HG02884 (cell line): ENCODE measurements around the gene DMBT1.
"Not testable (repeated sequence)": the region's sequence is repeated elsewhere in the genome, so short reads cannot be mapped to it uniquely, and the experiment has no call there.

ENCODE experiments used
- ATAC-seq: cut with Tn5 transposase; IDR thresholded peaks from one replicate; pipeline ENCODE4 v1.9.1; 2021; ENCODE audit warnings: mild to moderate bottlenecking, moderate library complexity; ENCODE audit not compliant: unreplicated experiment

The DMBT1 gene

DNA sequence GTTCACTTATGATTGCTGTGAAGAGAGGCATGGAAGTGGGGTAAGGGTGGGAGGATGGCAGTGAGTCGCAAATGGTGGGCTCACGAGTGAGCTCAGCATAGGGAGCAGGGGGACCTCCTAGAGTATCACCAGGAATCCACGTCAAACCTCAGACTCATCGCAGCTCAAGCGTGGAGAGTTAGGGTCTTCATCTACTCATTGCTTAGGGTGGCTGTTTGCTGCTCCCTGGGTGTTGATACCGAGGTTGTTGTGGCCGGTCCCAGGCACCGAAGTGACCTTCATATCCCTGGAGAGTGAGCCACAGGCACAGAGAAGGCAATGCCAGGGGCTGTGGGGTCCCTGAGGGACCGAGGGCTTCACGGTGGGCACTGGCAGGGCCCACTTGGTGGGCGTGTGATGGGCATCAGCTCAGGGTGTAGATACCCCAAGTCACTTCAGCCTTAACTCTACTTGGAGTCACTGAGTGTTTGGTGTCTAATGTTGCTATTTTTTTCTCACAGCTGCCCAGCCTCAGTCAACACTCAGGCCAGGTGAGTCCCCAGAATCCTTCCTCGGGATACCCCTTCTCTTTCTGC is 16.8 kb downstream of the DMBT1 start:
- ATAC-seq: no peak

DNA sequence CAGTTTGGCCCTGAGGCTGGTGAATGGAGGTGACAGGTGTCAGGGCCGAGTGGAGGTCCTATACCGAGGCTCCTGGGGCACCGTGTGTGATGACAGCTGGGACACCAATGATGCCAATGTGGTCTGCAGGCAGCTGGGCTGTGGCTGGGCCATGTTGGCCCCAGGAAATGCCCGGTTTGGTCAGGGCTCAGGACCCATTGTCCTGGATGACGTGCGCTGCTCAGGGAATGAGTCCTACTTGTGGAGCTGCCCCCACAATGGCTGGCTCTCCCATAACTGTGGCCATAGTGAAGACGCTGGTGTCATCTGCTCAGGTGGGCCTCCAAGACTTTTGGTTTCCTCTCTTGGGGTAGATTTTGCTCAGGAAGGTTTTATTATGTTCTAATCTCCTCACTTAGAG is 25.5 kb downstream of the DMBT1 start:
- ATAC-seq: not testable (repeated sequence)

DNA sequence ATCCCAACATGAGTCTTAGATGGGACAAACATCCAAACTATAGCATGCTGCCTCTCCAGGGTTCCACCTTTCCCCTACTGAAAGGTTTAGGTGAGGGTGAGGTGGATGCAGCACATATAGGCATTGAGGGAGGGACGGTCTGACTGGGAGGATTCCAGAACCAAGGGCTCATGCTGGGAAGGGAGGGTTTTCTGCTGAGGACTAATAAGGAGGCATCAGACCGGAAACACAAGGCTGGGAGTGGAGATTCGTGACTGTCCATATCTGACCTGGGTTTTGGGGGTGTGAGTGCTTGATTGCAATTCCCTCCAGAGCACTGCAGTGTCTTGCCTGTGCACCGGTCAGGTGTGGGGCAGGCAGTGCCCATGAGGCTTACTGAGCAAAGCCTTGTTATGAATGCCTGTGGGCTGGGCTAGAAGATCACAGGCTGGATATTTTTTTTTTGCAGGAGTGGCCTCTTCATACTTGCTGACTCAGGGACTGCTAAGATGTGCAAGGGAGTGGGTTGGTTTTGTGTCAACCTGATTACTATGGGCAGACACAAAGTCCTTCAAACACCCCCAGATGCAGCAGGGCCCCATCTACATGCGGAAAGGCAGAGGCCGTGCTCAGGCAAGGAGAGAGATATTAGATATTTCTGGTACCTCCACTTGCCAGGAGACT is 26.7 kb downstream of the DMBT1 start:
- no peak for ATAC-seq

DNA sequence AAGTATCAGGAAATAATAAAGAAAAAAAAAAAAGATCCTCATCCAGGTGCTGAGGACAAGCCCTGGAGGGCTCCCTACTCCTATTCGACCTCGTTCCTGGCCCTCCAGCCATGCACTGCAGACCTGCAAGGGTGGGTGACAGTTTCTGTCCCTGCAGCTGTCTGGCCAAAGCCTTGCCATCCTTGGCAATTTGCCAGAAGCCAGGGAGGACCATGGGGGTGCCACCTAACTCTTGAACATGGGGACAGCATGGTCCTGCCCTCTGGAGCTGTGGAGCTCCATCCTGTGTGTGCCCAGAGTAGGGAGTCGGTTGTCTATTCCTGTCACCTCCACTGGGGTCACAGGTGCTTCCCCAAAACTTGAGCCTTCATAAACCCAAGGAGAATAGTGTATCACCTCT is 27.8 kb downstream of the DMBT1 start:
- ATAC-seq: no peak

DNA sequence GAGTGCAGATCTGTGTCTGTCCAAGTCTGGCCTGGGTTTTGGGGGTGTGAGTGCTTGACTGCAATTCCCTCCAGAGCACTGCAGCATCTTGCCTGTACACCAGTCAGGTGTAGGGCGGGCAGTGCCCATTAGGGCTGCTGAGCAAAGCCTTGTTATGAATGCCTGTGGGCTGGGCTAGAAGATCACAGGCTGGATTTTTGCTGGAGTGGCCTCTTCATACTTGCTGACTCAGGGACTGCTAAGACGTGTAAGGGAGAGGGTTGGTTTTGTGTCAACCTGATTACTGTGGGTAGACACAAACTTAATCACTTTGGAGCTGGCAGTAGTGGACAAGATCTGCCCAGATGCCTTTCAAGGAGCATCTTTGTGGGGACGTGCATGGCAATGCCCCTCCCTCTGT is 29.6 kb downstream of the DMBT1 start:
- no peak for ATAC-seq

DNA sequence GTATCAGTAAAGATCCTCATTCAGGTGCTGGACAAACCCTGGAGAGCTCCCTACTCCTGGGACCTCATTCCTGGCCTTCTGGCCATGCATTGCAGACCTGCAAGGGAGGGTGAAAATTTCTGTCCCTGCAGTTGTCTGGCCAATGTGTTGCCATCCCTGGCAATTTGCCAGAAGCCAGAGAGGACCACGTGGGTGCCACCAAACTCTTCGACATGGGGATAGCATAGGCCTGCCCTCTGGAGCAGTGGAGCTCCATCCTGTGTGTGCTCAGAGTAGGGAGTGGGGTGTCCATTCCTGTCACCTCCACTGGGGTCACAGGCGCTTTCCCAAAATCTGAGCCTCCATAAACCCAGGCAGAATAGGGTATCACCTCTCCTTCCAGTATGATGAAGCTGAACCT is 31.2 kb downstream of the DMBT1 start:
- ATAC-seq: no peak

DNA sequence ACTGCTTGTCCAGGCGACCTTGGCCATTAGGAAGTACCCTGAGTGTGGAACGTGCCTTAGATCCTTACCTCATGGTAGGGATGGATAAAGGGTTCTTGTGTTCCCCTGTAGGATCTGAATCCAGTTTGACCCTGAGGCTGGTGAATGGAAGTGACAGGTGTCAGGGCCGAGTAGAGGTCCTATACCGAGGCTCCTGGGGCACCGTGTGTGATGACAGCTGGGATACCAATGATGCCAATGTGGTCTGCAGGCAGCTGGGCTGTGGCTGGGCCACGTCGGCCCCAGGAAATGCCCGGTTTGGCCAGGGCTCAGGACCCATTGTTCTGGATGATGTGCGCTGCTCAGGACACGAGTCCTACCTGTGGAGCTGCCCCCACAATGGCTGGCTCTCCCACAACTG is 31.6 kb downstream of the DMBT1 start:
- ATAC-seq: no peak

DNA sequence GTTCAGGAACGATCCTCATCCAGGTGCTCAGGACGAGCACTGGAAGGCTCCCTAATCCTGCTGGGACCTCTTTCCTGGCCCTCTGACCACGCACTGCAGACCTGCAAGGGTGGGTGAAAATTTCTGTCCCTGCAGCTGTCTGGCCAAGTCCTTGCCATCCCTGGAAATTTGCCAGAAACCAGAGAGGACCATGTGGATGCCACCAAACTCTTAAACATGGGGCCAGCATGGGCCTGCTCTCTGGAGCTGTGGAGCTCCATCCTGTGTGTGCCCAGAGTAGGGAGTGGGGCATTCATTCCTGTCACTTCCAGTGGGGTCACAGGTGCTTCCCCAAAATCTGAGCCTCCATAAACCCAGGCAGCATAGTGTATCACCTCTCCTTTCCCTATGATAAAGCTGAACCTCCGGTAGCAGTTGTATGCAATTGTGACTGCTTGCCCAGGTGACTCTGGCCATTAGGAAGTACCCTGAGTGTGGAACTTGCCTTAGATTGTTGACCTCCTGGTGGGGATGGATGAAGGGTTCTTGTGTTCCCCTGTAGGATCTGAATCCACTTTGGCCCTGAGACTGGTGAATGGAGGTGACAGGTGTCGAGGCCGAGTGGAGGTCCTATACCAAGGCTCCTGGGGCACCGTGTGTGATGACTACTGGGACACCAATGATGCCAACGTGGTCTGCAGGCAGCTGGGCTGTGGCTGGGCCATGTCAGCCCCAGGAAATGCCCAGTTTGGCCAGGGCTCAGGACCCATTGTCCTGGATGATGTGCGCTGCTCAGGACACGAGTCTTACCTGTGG is 57.1 kb downstream of the DMBT1 start:
- ATAC-seq: no peak

DNA sequence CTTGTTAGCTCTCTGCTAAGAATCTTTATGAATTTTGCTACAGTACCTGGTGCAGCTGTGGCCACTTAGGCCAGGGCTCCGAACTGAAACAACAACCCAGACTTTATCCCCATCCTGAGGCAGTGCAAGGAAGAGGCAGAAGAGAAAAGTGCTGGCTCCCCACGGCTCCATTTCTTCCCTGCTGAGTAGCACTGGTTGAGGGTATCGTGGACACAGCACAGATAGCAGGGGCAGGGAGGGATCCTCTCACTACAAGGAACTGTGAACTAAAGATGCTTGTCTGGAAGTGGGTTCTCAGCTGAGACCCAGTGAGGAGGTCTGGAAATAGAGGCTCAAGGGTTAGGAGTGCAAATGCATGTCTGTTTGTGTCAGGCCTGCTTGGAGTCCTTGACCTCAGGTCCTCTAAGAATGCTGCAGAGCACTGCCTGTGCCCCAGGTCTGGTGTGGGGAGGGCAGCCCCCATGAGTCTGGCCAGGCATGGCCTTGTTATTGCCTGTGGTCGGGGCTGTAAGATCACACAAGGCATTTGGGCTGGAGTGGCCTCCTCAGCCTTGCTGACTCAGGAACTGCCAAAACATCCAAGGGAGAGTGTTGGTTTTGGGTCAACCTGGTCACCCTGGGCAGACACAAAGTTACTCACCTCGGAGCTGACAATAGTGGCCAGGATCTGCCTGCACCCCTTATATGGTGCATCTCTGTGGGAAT is 58.1 kb downstream of the DMBT1 start:
- no peak for ATAC-seq

DNA sequence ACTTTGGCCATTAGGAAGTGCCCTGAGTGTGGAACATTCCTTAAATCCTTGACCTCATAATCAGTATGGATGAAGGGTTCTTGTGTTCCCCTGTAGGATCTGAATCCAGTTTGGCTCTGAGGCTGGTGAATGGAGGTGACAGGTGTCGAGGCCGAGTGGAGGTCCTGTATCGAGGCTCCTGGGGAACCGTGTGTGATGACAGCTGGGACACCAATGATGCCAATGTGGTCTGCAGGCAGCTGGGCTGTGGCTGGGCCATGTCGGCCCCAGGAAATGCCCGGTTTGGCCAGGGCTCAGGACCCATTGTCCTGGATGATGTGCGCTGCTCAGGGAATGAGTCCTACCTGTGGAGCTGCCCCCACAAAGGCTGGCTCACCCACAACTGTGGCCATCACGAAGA is 60.4 kb downstream of the DMBT1 start:
- not testable (repeated sequence) for ATAC-seq

DNA sequence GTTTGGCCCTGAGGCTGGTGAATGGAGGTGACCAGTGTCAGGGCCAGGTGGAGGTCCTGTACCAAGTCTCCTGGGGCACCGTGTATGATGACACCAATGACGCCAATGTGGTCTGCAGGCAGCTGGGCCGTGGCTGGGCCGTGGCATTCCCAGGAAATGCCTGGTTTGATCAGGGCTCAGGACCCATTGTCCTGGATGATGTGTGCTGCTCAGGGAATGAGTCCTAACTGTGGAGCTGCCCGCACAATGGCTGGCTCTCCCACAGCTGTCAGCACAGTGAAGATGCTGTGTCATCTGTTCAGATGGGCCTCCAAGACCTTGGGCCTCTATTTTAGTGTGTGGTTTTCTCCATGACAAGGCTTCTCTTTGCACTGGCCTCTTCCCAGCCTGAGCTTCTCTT is 64.0 kb downstream of the DMBT1 start:
- ATAC-seq: no peak

DNA sequence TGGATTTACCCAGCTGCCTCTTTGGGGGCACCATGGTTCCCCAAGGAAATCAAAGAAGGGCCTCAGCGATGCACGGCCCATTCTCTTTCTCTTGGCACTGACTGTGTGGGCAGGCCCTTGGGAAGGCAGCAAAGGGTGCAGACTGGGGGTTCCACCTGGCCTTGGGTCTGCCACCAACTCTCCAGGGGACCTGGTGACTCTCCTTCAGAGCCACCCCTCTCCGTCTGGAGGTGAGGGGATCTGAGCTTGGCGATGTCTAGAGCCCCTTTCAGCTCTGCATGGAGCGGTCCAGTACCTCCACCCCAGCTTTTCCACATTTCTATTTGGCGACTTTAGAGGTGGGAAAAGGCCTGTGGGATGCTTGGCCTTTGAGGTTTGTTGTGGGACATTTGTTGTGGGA is 70.0 kb downstream of the DMBT1 start:
- no peak for ATAC-seq

DNA sequence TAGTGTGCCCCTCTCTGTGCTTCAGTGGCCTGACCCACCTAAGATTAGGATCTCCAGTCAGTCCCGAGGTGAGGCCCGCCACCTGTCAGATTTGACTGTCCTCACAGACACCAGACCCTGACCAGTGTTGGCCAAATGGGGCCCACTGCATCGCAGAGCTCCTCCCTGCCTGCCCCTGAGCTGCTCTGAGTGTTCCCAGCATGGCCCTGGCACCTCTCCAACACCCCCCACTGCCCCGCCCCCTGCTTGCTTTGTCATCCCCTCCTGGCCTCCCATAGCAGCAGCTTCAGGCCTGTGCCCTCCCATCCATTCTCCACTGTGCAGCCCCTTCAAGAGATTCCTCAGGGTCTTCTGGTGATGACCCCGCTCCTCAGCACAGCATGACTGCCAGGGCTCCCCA is 71.5 kb downstream of the DMBT1 start:
- ATAC-seq: no peak

DNA sequence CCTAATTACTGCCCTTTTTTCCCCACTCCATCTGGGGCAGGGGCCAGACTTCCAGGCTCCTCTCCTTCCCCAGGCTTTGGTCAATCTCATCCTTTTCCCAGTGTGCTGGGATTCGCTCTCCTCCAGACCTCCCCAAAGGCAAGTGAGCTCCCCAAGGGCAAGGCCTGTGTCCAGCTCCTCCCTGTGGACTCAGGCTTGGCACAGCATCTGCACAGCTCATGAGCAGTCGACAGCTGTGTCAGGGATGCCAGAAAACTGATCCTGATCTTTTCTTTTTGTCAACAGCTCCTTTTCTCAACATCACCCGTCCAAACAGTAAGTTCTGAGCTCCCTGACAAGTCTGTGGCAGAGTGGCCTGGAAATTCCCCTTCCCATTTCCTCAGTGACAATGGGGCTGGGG is 72.0 kb downstream of the DMBT1 start:
- no peak for ATAC-seq

DNA sequence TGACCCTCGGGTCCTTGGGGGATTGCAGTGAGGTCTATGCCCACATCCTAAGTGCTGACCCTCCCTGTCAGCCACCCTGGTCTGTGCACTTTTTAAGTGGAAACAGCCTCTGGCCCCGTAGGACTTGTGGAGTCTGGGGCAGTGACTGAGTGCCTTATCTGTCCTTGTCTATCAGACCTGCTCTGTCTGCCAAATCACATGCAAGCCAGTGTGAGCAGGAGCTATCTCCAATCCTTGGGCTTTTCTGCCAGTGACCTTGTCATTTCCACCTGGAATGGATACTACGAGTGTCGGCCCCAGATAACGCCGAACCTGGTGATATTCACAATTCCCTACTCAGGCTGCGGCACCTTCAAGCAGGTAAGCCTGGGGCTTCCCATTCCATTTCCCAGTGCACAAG is 76.4 kb downstream of the DMBT1 start:
- no peak for ATAC-seq

DNA sequence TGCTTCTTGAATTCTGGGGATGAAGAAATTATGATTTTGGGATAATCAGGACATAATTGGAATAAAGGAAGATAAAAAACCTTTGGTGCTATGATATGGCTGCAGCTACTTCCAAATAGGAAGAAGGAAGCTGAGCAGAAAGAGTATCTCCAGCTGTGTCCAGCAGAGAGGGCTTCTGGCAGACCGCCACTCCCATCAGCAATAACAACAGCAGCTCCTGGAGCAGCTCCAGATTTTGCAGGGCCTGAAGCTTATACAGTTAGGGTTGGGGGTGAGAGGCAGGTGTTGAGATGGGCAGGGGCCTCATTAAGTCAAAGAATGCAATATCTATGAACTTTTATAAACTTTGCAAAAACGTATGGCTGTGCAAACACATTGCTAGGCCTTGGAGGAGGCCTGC is 76.8 kb downstream of the DMBT1 start:
- ATAC-seq: no peak

DNA sequence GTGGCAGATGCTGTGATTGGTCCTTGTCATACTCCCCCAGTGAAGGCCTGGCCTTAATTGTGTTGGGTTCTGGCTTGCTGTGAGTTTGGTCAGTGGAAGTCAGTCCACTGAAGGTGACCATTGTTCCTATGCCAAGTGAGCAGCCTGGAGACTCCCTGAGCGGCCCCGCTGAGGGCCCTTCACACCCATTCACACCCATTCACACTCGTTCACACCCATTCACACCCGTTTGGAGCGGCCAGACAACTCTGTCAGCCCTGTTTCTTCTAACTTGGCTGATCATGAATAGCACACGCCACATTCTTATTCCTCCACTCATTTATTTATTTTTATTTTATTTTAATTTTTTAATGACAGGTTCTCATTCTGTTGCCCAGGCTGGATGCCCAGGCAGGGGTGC is 77.6 kb downstream of the DMBT1 start:
- no peak for ATAC-seq

DNA sequence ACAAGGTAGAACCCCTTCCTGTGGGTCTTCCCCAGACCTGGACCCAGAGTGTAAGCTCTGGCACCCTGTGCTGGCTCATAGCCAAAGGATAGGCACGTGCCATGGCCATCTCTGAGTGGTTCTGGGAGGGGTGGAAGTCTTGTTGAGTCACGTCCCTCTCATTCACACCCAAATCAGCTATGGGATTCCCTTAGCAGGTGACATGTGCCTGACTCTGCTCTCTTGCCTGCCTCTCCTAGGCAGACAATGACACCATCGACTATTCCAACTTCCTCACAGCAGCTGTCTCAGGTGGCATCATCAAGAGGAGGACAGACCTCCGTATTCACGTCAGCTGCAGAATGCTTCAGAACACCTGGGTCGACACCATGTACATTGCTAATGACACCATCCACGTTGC is 79.2 kb downstream of the DMBT1 start:
- ATAC-seq: no peak

DNA sequence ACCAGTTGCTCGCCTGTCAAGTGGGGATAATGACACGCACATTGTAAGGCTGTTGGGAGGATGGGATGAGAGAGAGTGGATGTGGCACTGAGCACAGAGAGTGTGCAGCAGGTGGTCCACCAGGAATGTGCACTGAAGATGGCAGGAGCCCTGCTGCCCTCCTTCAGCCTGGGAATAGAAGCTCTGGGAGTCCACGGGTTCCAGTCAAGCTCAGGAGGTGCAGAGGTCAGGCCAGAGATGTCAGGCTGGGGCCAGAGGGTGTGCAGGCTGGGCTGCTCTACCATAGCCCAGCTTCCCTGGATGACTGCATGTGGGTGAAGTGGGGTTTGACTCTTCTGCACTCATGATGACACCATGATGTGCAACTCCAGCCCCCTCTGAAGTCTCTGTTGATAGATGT is 80.4 kb downstream of the DMBT1 start:
- ATAC-seq: no peak

DNA sequence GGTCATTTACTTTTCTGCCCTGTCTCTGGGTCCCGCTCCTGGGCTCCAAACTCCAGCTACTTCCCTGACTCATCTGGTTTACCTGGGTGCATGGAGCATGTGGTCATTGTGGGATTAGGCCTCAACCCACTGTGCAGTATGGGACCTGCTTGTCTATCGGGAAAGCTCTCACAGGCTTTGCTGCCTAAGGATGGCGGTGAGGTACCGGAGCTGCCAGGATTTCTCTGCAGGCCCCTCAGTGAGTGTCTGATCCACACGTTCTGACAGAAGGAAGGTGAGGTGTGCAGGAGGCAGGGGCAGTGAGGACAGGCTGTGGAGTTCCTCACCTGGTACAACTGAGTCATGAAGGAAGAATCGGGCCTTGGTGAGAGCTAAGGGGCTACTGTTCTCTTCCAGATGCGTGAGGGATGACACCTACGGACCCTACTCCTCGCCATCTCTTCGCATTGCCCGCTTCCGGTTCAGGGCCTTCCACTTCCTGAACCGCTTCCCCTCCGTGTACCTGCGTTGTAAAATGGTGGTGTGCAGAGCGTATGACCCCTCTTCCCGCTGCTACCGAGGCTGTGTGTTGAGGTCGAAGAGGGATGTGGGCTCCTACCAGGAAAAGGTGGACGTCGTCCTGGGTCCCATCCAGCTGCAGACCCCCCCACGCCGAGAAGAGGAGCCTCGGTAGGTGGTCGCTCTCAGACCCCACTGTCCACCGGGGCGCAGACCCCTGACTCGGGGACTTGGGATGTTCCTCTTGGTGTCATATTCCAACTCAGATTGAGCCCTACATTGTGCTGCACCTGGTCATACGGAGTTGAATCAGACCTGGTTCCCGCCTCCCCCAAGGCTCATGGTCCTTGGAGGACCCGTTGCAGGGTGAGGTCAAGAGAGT is 82.4 kb downstream of the DMBT1 start:
- ATAC-seq: no peak
